ENCODE data around the gene ZNF207.

GRCh38 chr17:32302037-32302436 is 47.9 kb upstream of the ZNF207 start:
- TF ChIP-seq EZH2 (IDR thresholded peaks at IDR 0.05; ENCODE audit: borderline replicate concordance, low read depth, low read length, poor library complexity, severe bottlenecking), result no peak
- TF ChIP-seq CTCF (conservative IDR thresholded peaks at IDR 0.05; ENCODE audit: low read depth, low read length), result no peak
